HG03439 (cell line): ENCODE data around the gene DYRK1A.
A peak's percentile ranks its signal among the peaks of the same experiment; 100 is the strongest.
"Not testable (repeated sequence)": the region's sequence is repeated elsewhere in the genome, so short reads cannot be mapped to it uniquely, and the experiment has no call there.

Experiments used
- ATAC-seq: cut with Tn5 transposase; IDR thresholded peaks from one replicate; pipeline ENCODE4 v1.9.1; 2021; ENCODE audit warnings: mild to moderate bottlenecking, moderate library complexity; ENCODE audit not compliant: unreplicated experiment

Gene DYRK1A

DNA sequence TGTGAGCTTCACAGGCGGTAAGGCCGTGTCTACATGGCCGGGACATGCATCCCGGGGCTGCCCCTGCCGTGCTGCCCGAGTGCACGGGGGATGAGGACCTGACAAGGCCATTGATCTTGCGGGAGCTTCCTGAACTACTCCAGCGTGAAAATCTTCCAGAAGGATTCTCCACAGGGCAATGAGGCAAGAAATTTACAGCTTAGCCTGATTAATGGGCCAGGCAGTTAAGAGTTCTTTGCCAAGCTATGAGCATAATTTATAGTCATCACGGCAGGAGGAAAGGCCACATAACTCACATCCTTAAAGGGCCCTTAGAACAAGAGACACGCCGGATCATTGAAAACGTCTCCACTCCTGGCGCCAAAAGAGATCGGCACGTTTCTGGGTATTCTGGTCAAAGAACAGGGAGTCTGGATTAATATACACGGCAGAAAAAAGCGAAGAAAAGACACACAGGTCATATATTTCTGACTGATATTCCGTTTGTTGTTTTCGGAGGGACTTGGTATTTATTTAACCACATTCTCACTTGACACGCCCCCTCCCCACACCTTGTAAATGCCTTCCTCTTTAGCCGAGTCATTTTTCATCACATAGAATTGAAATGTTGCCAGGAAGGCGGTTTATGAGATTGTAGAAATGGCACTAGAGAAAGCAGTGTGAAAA, 180.5 kb downstream of the DYRK1A start:
- ATAC-seq = no peak

DNA sequence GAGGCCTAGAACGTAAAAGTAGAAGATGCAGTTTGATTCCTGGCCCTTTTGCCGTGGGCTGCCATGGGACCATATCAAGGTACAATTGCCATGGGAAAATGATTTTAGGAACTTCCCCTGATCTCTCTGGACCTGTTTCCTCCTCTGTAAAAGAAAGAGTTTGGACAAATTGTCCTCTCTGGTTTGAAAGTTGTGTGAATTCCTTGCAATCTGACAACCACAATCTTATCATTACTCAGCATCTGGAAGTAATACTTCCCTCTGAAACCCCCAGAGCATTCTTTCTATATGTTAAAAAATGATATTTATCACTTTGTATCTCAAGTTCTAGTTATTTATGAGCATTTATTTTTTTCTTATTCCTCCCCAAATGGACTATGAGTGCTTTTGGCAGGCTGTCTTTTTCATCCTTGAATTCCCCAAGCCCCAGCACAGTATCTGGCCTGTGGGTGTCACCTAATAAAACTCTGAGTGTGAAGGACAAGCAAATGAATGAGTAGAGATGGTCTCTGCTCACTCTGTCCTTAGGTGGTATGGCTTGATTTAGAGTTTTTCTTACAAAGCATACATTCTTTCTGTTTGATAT, 181.1 kb downstream of the DYRK1A start:
- ATAC-seq = no peak

DNA sequence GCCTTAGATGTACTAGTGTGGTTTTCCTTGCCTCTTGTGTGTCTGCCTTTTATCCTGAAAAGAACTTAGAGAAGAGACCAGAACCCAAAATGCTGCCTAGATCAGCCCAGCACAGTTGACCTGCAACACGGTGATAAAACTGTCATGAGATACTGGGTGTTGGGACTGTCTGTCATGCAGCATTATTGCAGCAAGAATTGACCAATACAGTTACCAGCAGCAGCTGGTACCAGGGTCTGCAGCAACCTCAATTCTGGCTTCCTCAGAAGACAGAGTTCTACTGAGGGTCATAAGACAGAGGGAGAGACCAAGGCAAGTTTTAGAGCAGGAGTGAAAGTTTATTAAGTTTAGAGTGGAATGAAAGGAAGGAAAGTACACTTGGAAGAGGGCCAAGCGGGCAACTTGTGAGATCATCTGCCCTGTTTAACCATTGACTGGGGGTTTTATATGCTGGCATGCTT, 182.0 kb downstream of the DYRK1A start:
- no peak for ATAC-seq

DNA sequence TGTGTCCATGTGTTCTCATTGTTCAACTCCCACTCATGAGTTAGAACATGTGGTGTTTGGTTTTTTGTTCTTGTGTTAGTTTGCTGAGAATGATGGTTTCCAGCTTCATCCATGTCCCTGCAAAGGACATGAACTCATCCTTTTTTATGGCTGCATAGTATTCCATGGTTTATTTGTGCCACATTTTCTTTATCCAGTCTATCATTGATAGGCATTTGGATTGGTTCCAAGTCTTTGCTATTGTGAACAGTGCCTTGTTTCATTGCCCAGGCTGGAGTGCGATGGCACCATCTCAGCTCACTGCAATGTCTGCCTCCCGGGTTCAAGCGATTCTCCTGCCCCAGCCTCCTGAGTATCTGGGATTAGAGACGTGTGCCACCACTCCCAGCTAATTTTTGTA, 183.2 kb downstream of the DYRK1A start:
- ATAC-seq = not testable (repeated sequence)

DNA sequence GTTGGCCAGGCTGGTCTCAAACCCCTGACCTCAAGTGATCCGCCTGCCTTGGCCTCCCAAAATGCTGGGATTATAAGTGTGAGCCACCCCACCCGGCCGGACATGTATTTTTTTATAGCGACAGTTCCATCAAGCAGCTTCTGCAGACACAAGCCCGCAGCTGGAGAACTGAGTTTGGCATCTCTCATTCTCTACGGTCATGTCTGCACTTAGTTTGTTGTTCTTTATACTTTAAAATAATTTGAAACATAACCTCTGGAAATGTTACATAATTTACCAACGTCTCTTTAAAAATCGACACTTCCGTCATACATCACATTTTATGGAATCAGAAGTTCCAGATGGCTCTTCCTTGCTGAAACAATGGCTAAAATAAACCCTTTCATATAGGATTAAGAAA, 183.6 kb downstream of the DYRK1A start:
- no peak for ATAC-seq

DNA sequence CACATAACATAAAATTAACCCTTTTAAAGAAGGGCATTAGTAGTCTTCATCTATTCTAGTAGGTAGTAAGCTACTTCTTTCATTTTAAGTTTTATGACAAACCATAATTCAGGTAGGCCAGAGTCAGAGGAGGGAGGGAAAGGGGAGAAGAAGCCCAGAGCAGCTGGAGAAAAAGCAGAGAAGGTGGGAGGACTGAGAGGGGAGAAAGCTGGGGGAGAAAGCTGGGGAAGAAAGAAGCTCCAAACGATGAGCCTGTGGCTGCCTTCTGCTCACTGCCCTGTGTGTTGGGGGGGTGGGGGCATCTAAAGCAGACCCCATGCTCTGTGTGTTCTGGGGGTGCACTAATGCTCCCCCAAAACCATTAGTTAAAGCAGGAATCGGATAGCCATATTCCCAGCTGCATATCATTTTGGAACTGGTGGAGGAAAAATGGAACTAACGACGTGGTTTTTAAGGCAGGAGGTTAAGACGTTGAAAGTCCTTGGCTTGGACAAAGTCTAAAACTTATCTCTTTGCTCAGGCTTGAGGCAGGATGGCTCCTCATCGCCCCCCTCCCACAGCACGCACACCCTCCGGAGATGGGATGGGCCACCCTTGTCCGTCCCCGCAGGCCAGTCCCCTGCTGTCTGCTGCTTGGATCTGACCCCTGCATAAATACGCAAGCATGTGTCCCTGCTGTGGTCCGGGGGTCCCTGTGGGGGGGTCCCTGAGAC, 184.2 kb downstream of the DYRK1A start:
- ATAC-seq = no peak

DNA sequence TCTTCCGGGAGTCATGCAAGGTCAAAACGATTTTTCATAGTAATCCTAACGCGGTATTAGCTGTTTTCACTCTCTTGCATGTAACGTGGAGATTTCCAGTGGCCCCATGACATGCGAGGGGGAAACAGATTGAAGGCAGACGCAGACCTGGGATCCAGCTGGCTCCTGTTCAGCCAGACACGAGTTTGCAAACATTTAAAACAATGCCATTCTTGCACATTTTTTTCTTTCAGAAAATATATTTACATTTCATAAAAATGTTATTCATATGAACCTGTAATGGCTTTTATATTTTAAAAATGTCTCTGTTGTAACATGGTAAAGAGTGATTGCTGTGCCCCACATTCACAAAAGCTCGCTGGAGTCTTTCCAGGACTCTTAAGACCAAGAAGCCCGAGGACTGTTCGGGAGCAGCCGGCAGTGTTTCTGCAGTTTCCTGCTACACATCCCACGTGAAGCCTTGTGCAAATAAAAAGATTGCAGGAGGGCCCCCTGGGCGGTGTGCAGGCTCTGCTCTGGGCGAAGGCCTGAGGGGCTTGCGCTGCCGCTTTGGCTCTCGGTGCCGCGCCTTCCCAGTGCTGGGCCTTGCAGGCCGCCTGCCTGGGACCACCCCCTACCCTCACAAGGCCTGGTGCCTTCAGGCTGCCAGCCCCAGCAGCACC, 184.9 kb downstream of the DYRK1A start:
- no peak for ATAC-seq

DNA sequence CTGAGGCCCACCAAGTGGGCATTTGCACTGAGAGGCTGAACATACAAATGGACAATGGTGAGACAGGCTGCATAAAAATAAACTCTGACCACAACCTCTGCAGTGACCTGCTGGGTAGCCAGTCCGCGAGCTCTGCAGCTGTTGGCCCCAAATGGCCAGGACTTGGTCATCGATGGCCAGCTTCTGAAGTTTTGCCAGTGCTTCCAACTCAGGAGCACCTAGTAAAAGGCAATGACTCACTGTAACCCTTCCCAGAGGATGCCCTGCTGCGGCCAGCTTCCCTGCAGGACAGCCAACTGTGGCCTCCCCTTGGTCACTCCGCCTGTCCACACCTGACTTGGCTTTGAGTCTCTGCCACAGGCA, 185.4 kb downstream of the DYRK1A start:
- ATAC-seq = no peak

DNA sequence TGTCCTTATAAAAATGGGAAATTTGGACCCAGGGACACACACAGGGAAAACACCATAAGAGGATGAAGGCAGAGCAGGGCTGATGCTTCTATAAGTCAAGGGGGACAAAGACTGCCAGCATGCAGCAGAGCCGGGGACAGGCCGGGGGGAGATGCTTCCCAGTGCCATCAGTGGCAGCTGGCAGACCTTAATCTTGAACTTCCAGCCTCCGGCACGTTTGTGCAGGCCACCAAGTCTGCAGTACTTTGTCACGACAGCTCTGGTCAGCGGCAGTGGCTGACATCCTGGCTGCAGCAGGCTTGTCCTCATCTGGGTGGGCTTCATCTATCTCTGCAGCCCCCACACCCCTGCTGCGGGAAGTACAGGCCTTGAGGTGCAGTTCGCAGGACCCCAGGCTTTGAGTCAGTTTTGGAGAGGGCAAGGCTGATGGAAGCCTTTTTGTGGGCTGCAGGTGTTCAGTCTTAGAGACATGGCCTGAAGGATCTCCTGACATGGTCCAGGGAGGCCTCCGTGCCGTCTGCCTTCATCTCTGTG, 186.0 kb downstream of the DYRK1A start:
- no peak for ATAC-seq

DNA sequence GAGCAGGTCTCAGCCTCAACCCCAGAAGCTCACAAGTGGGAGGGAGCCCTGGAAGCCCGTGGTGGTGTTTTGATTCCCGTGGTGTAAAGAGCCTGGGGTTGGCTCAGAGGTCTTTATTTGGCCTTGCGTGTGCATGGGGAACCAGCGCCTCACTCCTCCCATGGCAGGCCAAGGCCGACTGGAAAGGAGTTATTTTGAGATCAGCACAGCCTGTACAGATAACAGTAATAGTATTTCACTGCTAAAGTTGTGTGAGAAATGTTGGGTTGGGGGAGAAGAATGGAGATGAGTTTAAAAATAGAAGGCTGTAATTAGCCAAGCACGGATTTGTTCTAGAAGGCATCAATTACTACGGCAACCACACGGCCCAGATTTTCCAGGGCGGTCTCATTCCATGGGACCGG, 186.5 kb downstream of the DYRK1A start:
- ATAC-seq = no peak

DNA sequence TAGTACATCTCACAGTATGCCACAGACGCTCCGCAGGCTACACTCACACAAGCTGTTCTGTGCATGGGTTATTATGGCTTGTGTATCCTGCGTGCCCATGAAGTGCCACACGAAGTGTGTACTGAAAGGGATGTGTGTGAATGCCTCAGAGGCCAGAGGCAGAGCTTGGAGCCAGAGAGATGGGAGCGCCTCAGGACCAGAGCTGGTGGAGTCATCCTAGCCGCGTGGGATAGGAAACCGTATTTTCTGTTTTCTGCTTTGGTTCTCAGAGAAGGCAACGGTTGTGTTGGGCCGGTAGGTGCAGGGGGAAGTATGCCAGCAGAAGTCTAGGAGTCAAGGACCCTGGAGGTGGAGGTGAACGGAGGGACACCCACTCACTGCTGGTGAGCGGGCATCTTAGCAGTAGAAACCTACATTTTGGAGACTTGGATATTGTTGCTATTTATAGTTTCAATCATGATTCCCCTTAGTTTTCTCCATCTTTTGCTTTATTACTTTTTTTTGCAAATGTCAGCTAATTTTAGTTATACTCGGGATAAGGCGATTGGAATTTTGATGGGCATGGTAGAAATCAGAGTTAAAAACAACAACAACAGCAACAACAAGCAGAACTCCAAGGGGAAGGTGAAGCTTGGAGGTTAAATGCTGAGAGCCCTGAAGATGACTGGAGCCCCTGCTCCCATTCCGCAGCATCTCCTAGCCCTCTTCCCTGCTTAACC, 188.2 kb downstream of the DYRK1A start:
- ATAC-seq = no peak

DNA sequence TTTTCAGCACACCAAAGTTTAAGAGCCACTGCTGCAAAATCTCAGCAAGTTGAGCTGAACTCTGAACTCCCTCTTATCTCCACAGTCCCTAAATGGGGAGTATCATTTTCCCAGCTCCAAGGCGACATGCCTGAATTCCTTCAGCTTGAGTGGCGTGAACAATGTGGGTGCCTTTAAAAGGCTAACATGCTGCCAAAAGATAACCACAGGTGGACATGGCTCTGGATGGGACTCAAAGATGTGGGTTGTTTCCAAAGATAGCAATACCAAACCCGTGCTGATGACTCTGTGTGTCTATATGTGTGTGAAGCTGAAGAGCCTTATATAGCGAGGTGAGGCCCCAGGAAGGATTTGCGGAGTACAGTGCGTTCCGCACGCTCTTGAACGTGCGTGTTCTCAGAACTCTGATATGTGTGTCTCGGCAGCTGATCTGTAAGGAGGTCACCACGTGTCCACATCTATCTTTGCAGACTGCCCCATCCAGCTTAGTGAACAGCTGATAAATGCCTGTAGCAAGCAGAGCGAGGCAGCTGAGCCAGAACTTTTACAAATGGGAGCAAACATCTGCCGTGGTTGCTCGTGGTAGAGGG, 189.2 kb downstream of the DYRK1A start:
- no peak for ATAC-seq

DNA sequence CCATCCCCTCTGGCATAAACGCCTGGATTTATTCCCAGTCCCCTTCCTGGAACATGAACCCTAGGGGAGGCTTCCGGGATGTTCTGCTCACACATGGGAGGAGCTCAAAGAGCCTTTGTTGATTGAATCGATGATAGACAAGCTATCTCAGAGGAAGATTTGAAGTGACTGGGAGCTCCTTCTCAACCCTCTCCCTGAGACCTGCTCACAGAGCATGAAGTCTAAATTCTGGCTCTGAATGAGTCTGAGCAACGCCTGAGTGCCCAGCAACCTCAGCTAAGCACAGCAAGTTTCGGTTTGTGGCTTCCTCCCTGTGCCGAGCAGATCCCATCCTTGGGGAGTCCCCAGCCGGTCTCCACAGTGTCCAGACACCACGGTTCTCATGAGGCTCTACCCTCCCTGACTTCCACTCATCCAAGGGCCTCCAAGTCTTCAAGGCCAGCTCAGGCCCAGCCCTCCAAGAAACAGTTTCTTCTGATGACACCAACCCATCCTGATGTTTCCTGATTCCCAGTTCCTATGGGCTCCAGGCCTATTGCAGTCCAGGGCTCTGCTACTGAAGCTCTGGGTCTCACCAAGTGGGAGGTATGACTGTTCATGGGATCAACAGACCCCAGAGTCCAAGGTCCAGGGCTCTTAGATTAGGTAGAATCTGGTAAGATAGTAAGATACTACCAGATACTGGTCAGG, 190.8 kb downstream of the DYRK1A start:
- ATAC-seq = peak; percentile 83

DNA sequence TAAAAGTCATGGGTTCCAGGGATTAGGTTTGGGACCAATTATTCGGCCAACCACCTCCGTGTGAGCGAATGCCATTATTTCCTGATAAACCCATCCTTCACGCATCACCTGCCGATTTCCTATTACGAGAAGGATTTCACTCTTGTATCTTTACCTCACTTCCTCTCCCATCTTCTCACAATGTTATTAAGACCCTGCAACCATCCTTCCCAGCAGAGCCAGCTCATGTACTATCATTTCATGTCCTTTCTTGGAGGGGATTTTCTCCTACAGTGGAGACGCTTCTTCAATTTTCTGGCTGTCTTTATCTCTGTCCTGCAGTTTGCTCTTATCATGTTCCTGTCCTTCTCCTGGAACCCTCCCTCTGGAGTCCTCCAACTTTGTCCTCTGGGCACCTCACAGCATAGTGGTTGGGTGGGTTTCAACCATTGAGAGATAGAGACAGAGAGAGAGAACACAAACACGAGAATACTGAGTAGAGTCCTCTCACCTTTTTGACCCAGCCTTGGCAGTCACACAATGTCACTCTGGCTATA, 192.2 kb downstream of the DYRK1A start:
- ATAC-seq = no peak

DNA sequence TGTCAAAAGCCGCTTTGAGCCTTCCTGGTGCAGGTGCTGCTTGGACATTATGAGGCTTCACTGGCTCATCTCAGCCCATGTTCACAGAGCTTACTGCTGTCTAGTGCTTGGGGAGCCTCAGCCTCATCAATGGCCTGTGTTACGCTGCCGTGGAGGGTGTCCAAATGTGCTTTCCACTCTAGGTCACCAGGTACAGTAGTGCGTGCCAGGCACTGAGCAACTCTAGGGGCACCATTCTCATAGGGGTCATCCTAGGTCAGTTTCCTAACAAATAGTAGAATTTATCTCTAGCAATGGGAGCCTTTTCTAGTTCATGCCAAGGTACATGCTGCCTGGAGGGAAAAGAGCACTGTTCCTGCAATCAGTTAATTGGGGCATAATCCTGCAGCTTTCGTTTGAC, 193.8 kb downstream of the DYRK1A start:
- no peak for ATAC-seq

DNA sequence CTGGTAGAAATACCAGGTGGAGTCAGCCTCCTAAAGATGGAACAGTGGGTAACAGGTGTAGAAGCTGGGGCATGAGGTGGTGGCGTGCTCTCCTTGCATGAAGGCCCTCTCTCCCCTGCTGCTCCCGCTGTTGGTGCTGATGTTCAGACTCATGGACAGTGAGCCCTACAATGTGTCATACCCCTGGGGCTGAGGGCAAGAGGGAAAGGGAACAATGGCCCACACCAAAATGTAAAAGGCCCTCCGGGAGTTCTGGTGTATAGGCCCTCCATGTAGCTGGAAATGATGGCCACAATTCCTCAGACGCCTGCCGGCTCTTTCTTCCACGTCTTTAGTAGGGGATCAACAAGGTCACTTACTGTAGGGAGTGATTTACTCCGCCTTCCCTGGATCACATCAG, 194.9 kb downstream of the DYRK1A start:
- no peak for ATAC-seq

DNA sequence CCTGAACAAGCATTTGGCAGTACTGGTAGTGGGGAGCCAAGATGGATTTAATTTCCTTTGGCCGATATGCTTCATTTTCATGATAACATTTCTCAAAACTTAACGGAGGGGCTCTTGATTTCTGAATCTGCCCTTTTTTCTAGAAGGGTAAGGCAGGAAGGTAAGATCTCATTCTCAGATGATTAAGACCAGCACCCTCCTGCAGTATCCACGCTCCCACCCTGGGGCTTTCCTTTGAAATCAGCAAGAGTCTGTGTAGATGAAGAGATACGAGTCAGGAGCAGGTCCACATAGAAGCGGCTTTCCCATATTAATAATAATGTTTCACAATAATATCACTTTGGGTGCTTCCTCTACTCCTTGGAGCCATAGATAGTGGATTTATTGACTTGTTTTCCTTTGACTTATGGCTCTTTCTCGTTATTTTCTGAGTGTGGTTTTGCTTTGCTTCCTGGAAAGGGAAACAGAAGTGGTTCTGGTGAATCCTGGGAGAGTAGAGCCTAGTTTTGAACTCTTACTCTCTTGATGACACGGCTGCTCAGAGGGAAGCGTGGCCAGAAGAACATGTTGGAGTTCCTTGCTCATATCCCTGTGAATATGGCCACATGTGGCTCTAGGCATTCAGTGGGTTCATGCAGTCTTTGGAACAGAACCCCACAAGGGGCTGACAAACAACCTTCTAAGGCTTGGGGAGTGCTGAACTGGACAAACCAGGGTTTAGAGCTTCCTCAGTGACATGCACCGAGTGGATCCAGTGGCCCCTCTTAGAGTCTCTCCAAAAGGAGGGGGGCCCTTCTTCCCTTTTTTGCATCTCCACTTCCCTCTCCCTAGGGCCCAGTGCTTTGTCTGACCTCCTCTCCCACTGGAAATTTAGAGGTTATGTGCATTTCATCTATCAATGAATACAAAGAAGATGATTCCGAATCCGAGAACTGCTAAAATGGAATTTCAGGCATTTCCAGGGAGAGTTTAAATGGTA, 195.7 kb downstream of the DYRK1A start:
- no peak for ATAC-seq

DNA sequence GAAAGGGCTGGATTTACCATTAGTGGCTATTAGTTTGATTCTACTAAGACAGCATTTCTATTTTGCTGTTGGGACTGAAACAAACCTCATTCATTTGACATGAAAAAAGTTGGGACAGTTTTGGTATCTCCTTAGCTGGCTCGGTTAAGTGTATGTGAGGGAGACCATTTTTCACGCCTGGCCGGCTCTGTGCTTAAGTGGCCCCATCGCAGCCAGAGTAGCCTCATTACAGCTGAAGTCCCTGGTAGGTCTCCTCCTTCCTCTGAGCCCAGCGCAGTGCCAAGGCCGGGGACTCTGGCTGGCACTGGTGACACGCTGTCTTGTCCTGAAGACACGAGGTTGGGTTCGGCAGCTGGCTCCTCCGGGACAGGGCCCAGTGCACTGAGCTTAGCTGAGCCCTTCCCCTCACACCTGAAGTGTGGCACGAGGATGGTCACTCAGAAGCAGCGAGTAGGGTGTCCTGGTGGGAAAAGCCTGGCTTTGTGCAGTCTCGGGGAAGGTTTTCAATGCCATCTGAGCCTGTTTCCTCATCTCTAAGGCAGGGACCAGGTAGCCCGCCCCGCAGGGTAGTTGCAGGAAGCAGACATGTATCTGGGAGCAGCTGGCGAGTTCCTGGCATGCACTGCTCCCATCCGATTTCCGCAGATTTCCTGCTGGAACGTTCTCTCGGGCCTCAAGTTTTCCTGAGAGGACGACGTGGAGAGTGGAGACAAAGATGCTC, 196.5 kb downstream of the DYRK1A start:
- ATAC-seq = peak; percentile 5
